GM19240 (cell line): ENCODE results near the gene TRIM65.

Experiments used
- DNase-seq: peaks from one replicate; pipeline ENCODE4 v3.0.0; 2011; ENCODE audit warnings: low spot score; ENCODE audit not compliant: insufficient read length

TRIM65 gene

GRCh38 chr17:75896415-75897159, at the start of gene TRIM65:
TRIM65 (minus strand) TSS chr17:75896951; CDS start chr17:75896937, 14 bp downstream.
- peak; percentile 71 for DNase-seq

GRCh38 chr17:75945211-75945610, 48.5 kb upstream of the TRIM65 start:
- DNase-seq: no peak

GRCh38 chr17:75943491-75943890, 46.7 kb upstream of the TRIM65 start:
- DNase-seq: no peak

- DNase-seq: no peak
Observed at GRCh38 chr17:75942473-75942872, 45.7 kb upstream of the TRIM65 start.

GRCh38 chr17:75941442-75941819, 44.7 kb upstream of the TRIM65 start:
- DNase-seq: no peak

- peak; percentile 98 for DNase-seq
Observed at GRCh38 chr17:75940727-75941441, 44.1 kb upstream of the TRIM65 start, which contains the start of gene FBF1. FBF1 (minus strand) TSS chr17:75941042; CDS start chr17:75938149, 2,893 bp downstream.

- no peak for DNase-seq
Observed at GRCh38 chr17:75937652-75938051, 40.9 kb upstream of the TRIM65 start.

- no peak for DNase-seq
Observed at GRCh38 chr17:75933808-75934207, 37.1 kb upstream of the TRIM65 start.

GRCh38 chr17:75932852-75933251, 36.1 kb upstream of the TRIM65 start:
- no peak for DNase-seq

GRCh38 chr17:75931062-75931461, 34.3 kb upstream of the TRIM65 start:
- DNase-seq: no peak

- DNase-seq: peak; percentile 45
Observed at GRCh38 chr17:75927286-75927922, 30.7 kb upstream of the TRIM65 start.

- no peak for DNase-seq
Observed at GRCh38 chr17:75926456-75926855, 29.7 kb upstream of the TRIM65 start.

- DNase-seq: no peak
Observed at GRCh38 chr17:75925912-75926311, 29.2 kb upstream of the TRIM65 start.

GRCh38 chr17:75925103-75925502, 28.4 kb upstream of the TRIM65 start:
- no peak for DNase-seq

GRCh38 chr17:75922963-75923874, 26.5 kb upstream of the TRIM65 start:
- DNase-seq: no peak

- no peak for DNase-seq
Observed at GRCh38 chr17:75922173-75922961, 25.6 kb upstream of the TRIM65 start.

- DNase-seq: no peak
Observed at GRCh38 chr17:75921596-75921995, 24.8 kb upstream of the TRIM65 start.

- DNase-seq: no peak
Observed at GRCh38 chr17:75920045-75920560, 23.4 kb upstream of the TRIM65 start.

GRCh38 chr17:75919611-75920010, 22.9 kb upstream of the TRIM65 start:
- DNase-seq: no peak

GRCh38 chr17:75917917-75918445, 21.2 kb upstream of the TRIM65 start:
- no peak for DNase-seq
